Daoy (cell line): ENCODE data around the gene AAK1. TPM values are rescaled to one million over a fixed set of nuclear protein-coding genes. Genes with fewer than 3 reads are reported as not detected.
"Not testable (repeated sequence)": the region's sequence is repeated elsewhere in the genome, so short reads cannot be mapped to it uniquely, and the experiment has no call there.

ENCODE experiments used
- DNase-seq: peaks from one replicate; pipeline ENCODE4 v3.0.0-alpha.2; 2015; ENCODE audit warnings: low read depth
- total RNA-seq: library from RNA; depleted of rRNA; stranded (reverse); fragments of >200 nt; shearing (Covaris generic); gene quantifications from 2 replicates; pipeline ENCODE4 v1.2.3, GENCODE V29; 2014

AAK1 gene
- total RNA-seq, 1 experiment from 2014 or later, result 23.4 TPM

DNA sequence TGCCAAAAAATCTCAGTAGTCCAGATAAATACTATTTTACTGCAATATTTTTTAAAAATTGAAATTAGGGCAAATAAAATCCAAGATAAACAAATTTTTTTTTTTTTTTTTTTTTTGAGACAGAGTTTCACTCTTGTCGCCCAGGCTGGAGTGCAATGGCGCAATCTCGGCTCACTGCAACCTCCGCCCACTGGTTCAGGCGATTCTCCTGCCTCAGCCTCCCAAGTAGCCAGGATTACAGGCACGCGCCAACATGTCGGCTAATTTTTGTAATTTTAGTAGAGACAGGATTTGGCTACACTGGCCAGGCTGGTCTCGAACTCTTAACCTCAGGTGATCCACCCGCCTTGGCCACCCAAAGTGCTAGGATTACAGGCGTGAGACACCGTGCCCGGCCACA is 68.2 kb downstream of the AAK1 start:
- DNase-seq, result not testable (repeated sequence)

DNA sequence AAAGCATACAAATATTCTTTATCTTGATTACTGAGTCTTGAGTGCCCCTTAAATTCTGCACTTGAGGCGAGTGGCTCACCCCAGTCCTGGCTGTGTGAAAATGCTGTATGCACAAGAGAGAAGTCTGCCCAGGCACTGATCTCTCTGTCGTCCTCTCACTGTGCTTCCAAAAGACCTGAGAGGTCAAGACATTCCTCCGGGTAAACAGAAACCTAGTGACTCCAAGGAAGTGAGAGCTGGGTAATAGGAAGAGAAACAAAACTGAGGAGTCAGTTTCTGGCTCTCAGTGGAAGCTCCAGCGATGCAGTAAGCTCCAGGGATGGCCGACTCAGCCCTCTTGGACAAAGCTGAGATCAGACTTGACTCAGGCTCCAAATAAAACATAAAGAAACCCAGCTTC is 70.9 kb downstream of the AAK1 start:
- DNase-seq, result no peak

DNA sequence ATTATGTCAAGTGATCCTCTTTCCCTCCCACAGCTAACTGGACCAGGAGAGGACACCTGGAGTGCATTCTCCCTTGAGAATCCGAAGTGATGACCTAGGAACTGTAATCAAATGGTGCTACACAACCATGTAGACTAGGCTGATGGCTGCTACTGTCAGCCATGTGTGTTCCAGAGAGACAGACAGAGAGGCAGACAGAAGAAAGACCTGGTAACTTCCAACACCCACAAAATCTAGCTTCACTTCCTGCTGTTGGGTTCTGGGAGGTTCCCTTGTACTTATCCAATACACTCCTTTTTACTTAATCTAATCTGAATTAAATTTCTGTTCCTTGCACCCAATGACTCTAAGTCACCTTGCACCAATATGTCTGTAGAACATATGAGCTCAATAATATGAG is 72.3 kb downstream of the AAK1 start:
- DNase-seq, result no peak

DNA sequence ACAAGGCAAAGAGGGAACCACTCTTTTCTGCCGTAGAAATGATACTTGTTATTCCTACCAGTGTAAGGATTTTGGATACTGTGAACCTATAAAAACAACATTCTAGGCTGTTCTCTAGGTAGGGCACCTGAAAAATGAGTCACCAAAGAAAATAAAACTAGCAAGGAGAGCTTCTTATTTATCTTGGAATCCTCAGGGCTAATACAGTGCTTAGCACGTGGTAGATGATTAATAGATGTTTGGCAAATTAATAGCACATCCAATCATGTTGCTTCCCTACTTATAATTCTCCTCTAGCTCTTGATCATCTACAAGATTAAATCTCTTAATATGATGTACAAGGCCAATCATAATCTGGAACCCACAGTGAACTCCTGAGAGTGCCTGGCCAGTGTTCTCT is 73.1 kb downstream of the AAK1 start:
- DNase-seq, result no peak

DNA sequence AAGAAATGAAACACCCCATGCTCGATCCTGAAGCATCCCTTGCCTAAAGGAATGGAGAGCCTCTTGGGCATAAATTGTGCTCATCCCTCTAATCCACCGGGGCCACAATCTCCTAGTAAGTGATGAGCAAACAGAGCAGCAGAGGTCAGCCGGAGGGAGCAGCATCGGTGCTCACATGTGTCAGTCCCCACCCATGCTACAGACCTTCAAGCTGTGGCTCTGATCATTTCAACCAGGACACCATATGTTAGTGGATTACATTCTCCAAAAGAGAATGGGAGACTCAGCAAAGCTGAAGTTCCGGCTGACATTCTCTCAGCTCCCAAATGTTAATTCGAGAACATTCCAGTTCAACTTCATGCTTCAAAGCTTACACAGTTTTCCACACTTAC is 75.6 kb downstream of the AAK1 start:
- DNase-seq, result no peak

DNA sequence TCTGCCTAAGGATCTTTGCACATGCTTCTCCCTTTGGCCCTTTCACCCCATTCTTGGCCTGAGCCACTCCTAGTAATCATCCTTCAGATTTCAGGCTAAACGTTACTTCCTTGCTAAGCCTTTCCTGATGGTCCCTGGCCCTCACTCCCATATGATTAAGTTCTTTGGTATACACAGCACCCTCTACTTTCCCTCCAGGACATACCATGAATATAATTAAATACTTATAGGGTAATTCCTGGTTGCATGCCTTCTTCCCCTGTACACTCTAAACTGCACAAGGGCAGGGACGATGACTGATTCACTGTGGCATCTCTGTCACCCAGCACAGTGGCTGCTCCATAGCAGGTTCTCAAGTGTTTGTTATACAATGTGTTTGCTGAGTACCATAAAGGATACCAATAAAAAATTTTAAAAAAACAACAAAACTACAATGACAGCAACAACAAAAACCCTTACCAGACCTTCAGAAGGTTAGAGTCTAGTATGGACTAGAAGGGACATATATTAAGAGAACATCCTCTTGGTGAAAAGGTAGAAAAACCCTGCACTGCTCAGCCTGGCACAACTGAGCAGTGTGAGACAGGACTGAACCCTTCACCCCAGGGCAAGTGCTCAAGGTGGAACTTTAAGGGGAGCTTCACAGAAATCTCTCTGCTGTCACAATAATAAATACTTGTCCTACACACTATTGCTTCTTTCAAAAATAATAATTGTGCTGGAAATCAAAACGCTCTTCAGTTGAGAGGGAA is 76.2 kb downstream of the AAK1 start:
- DNase-seq, result peak; percentile 53

DNA sequence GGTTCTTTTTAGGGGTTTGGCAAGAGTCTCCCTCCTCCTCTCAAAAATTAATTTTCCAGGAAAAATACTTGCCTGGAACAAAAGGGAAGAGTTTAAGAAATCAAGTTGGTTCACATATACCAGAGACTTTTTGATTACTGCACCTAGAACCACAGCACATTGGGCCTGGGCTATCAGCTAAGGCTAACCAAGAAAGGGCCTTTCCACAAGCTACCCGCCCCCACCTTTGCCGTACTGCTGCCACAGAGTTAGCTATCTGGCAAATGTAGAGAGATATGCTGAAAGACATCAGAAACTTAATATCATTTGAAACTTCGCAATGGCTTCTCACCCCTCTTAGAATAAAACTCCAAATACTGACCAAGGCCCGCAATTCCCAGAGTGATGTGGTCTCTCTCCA is 76.9 kb downstream of the AAK1 start:
- DNase-seq, result no peak

DNA sequence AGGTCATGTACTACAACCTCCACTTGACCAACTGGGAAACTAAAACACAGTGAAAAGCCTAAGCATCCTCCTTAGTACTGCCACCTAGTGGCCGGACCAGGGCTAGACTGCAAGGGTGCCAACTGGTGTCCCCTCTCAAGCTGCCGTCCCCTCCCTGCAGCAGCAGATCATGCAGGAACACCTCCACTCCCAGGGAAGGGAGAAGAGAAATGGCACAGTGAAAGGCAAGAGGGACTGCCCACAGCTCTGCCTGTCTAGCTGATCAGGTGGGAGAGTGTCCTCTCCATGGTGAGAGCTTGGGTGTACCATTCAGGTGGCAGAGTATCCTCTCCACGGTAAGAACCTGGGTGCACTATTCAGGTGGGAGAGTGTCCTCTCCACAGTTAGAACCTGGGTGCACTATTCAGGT is 78.1 kb downstream of the AAK1 start:
- DNase-seq, result peak; percentile 42

DNA sequence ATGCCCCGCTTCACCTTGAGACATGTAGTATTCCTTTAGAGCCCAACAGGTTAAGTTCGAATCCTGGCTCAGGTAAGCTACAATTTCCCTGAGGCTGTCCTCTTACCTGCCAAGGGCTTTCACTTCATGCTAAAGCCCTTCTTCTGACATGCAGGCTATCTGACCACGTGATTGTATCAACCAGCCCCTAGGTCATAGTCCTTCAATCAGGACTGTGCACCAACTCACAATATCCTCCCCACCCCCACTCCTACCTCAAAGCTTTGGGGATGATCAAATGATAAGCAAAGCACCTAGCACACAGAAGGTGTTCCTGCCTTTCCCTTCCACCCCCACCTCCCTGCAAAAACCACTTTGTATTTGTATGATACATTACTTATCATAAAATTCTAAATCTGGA is 78.9 kb downstream of the AAK1 start:
- no peak for DNase-seq

DNA sequence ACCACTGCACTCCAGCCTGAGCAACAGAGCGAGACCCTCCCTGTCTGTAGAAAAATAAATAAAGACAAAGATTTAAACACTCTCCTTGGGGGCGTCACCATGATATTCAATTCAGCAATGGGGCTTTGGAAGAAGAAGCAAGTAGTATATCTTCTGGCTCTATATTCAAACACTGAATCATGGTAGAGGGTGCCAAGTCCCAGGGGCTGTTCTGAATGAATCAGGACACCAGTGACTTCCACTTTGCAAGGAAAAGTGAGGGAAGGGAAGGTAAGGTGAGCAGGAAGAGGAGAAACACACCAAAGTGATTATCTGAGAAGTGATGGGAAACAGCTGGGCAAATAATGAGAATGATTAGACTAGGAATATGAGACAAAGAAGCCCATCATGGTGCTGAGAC is 80.5 kb downstream of the AAK1 start:
- DNase-seq, result no peak

DNA sequence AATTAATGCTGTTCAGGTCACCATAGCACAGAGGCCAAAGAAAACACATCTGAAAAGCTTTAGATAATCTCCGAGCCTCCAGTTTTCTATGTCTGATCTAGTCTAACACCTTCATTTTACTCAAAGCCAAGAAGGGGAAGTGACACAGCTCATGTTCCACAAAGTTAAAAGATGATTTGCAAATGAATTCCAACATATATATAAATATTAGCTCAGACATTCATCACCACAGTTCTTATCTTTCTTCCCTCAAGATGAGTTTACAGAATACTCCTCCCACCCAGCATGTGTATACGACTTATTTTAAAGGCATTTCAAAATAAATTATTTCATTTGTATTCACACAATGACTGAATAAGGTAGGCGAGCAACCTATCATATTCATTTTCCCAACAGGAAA is 82.4 kb downstream of the AAK1 start:
- DNase-seq, result no peak

DNA sequence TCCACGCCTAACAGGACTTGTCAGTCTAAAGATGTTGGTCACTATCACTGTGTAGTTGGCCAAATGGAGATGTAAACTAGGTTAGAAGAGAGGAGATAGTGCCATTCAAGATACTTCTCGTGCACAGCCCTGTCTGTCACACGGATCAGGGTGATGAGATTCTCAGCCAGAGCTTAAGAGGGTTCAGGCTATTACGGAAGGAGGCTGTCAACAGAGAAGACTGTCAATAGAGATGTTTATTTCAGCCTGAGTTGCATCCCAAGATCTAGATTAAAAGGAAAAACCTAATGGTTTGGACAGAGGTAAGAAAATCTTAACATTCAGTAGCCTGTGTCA is 83.4 kb downstream of the AAK1 start:
- DNase-seq, result no peak

DNA sequence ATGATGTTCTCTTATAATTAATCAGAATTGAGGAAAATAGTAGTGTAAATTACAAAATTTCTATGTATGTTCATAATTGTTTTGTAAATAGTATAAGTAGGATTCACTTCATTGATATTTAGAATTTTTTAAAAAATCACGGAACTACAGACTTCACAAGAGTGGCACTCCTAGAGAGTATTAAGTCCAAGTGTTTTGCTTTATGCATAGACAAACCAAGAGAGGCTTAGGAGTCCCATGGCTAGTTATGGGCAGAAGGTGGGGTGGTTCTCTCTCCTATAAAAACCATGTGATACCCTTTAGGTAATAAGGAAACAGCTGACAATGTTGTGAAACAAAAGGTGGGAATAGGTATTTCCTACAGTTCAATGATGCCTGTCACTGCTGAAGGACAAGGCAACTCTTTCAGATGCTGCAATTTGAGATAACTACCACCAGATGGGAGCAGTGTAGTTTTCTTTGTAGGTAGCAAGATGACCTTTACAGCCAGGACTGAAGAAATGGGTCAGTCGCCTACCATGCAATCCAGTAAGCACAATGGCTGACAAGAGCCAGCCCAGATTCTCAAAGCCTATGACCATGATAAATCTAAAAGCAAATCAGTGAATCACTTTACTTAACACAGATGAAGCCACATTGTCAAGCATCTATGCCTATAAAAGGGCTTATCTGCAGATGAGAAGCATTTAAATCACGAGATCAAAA is 83.9 kb downstream of the AAK1 start:
- peak; percentile 45 for DNase-seq

DNA sequence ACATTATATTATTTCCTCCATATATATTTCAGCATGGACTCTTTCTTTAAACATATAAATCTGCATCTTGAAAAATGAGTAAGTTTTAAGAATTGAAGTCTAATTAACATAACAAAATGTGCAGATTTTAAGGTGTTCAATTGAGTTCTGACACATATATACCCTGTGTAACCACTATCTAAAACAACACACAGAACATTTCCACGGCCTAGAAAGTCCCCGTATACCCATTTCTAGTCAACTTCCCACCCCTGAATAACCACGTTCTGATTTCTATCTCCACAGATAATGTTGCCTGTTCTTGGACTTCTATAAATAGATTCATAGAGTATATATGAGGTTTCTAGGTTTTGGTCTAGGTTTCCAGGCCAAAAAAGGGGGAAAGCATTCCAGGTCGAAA is 87.5 kb downstream of the AAK1 start:
- no peak for DNase-seq

DNA sequence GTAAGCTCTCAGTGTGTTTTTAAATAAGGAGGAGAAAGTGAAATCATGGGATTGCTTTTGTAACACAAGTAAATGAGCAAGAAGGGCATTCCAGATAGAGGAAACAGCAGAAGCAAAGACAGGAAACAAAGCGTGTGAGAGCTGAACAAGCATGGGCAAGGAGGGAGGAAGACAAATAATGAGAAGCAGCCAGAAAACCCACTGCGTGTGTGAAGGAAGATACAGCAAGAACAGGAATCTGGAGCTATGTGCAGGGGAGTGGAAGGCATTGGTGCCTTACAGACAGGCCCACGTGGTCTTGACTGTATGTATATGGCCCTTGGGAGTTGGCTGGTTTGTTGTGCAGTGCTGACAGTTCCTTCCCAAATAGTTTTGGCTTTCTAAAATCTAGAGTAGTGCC is 88.6 kb downstream of the AAK1 start:
- DNase-seq, result no peak

DNA sequence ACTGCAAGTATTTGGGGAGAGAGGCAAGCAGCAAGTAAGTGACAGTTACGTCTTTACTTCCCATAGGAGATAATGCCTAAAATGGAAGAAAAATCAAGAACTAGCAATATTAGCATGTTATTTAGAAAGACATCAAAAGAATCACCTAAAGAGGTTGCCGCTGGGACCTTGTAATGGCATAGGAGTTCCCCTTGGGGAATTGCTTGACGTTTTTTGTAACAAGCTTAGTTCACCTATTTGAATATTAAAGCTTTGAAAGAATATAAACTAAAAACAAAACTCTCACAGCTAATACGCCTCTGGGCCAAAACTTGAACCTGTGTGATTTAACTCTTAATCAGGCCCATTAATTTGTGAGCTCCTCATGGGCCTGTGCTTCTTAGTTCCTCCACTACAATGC is 89.0 kb downstream of the AAK1 start:
- DNase-seq, result no peak

DNA sequence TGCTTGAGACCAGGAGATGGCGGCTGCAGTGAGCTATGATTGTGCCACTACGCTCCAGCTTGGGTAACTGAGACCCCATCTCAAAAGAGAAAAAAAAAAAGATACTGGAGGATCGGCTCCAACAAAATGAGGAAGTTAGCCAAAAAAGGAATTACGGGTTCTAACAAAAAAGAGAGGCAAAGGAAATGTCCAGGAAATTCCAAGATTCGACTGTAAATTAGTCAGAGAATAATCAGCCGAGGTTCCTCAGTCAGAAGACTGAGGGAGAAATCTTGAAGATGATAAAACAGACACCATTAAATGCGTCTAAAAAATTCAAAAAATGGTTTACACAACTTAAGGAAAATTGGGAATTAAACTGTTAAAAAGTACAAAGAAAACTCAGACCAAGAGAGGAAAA is 89.5 kb downstream of the AAK1 start:
- DNase-seq, result no peak

DNA sequence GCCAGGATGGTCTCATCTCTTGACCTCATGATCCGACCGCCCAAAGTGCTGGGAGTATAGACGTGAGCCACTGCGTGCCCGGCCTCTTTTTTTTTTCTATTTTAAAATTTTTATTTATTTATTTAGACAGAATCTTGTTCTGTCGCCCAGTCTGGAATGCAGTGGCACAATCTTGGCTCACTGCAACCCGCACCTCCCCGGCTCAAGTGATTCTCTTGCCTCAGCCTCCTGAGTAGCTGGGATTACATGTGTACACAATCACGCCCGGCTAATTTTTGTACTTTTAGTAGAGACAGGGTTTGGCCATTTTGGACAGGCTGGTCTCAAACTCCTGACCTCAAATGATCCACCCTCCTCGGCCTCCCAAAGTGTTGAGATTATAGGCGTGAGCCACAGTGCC is 93.0 kb downstream of the AAK1 start:
- DNase-seq, result not testable (repeated sequence)

DNA sequence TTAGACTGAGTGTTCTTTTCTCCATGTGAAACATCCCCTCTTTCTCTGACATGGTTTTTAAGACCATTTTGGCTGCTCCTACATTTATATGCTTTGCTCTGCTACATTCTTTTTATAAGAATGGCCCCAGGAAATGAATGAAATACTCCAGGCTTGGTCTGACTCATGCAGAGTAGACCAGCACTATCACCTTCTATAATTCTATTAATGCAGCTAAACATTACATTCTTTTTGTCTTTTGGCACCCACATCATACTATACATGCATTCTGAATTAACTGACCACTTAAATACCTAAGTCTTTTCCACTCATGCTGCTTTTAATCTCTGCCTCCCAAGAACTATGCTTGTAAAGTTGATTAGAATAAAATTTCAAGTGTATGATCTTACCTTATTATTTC is 94.1 kb downstream of the AAK1 start:
- no peak for DNase-seq

DNA sequence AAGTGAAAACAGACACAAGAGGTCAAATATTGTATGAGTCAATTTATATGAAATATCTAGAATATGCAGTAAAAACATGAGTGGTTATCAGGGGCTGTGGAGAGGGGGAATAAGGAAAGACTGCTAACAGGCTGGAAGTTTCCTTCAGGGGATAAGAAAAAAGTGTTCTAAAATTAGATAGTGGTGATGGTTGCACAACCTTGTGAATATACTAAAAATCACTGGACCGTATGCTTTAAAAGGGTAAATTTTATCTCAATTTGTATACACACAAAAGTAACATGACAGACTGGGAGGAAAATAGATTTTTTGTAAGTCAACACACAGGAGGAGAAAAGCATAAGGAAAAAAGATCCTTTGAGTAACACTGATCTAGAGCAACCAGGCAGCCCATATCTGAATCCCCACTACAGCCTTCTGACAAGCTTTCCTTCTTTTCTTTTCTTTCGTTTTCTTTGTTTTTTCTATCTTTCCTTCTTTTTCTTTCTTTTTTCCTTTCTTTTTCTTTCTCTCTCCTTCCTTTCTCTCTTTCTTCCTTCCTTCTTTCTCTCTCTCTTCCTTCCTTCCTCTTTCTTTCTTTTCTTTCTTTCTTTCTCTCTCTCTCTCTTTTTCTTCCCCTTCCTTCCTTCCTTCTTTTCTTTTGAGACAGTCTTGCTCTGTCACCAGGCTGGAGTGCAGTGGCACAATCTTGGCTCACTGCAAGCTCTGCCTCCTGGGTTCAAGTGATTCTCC is 95.4 kb downstream of the AAK1 start:
- no peak for DNase-seq

DNA sequence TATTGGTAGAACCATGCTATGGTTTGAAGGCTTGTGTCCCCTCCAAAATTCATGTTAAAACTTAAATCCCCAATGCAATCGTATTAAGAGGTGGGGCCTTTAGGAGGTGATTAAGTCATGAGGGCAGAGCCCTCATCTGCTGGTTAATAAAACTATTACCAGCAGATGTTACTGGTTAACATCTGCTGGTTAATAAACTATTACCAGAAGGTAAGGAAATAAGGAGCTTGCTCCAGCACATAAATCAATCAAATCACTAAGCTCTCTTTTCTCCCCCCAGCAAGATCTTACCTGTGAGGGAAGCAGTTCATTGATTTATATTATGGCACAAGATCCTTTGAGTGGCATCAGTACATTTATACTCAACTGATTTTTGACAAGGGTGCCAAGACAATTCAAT is 96.9 kb downstream of the AAK1 start:
- DNase-seq, result no peak

DNA sequence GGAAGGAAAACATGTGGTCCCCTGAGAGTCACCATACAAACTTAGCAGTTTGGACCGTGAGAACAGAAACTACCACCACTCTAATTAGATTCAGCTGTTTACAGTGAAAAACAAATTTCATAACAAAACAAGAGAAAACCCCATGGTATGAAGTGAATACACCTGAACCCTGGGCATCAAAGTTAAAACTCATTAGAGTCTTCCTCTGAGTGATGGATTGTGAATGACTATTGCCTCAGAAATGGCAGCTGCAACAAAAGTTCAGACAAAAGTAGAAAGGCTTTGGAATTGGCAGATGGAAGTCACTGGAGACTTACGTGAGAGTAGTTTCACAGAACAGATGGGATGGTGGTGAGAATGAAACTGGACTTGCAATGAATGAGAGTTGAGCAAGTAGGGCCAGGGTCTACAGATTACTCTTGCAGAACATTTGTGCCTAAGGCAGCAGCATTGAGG is 98.0 kb downstream of the AAK1 start:
- DNase-seq, result no peak

DNA sequence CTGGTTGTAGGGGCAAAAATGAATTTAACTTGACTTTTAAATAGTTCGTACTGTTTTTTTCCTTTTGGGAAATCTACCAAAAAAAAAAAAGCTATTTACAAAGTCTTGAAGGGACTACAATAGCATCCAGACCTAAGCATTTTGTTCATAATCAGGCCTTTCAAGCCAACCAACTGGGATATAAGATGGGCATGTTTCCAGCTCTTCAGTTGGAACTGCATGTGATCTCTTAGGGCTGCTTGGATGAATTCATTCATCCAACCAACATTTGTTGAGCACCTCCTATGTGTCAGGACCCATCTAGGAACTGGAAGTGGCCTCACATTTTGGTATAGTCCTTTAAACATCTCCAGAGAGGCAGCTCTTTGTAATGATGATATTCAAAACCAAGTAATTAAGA is 98.6 kb downstream of the AAK1 start:
- DNase-seq, result no peak
